Measurements from ENCODE around the gene SAFB. TPM values are rescaled to one million over a fixed set of nuclear protein-coding genes. Genes with fewer than 3 reads are reported as not detected.

Gene SAFB
- total and polyA plus RNA-seq, 2 of the 13 experiments (the other 11 are each of a cell fraction or from before 2014, with no cell fraction given) = 21.0 to 28.4 TPM

DNA sequence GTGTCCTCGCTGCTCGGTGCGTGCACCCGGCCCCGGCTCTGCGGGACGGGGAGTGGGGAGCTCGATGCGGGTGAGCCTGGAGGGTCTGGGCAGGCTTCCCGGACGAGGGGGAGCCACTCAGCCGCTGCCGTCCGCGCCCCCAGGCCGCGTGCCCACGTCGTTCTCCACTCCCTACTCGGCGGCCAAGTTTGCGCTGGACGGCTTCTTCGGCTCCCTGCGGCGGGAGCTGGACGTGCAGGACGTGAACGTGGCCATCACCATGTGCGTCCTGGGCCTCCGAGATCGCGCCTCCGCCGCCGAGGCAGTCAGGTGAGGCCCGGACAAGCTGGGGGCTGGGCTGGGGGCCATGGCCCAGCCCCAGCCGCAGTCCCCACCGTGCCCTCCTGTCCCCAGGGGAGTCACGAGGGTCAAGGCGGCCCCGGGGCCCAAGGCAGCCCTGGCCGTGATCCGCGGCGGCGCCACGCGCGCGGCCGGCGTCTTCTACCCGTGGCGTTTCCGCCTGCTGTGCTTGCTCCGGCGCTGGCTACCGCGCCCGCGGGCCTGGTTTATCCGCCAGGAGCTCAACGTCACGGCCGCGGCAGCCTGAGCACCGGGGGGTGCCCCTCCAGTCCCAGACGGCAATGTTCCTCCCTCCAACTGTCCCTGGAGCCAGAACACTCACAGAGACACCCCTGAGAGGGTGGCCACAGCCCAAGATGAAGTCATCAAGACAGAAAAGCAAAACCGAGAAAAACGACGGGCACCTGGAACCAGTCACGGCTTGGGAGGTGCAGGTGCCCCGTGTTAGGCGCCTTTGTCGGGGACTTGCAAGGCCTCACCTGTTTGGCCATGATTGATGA lies 64.7 kb downstream of the SAFB start:
- ATAC-seq = no peak
- H3K36me3 ChIP-seq (replicated peaks in 1 of 2; ENCODE audit: control insufficient read depth in 1 of 2, insufficient read depth in 2 of 2, low read length in 2 of 2) = peaks cover 4 to 13% of the 10 kb centered on the region in 2 experiments; a peak in 4 of 5 replicates
- H3K4me3 ChIP-seq (replicated peaks in 1 of 3; ENCODE audit: insufficient read depth in 1 of 3, low read depth in 2 of 3, low read length in 3 of 3) = peak overlapping the region; percentile 12 to 81 (median 41); a peak in 3 of 6 replicates
- peak overlapping the region; percentile 40 for H3K27ac ChIP-seq (ENCODE audit: extremely low read length, insufficient read depth, low read length)
- FAIRE-seq = no peak
- peaks cover 24% of the 10 kb centered on the region for H4K20me1 ChIP-seq (ENCODE audit: insufficient read depth, low read length)
- in situ Hi-C loops (cut with HindIII; ENCODE audit: extremely low pct_ligation_motif_present, low pct_unique_long_range_greater_than_20kb) (no loop called here), intact Hi-C loops (cut with micrococcal nuclease; ENCODE audit: unreplicated experiment) (loop anchor here (2.0 to 5.0 kb wide), 2 partner anchors 33 to 140 kb away; partner anchors contain the start of genes CATSPERD and LONP1)
- H2AFZ ChIP-seq (ENCODE audit: low read length) = no peak overlapping the region
- DNase-seq (ENCODE audit: low spot score) = no peak
- WGBS (ENCODE audit: low lambda C conversion rate) = 95% methylated on average over 32 of the region's 76 CpGs
- H3K9me3 ChIP-seq (ENCODE audit: low read length) = no peaks in the 10 kb centered on the region
- no TSS peak for BruUV-seq (replicated peaks)
- H3K9ac ChIP-seq (ENCODE audit: insufficient read depth, low read depth, low read length) = peak overlapping the region; percentile 62
- H3K27me3 ChIP-seq (ENCODE audit: control insufficient read depth in 1 of 2, insufficient read depth in 2 of 2, low read length in 2 of 2) = no peaks in the 10 kb centered on the region; a peak in 1 of 5 replicates
- H3K4me2 ChIP-seq (ENCODE audit: low read depth, low read length) = peak overlapping the region; percentile 84
- H3K4me1 ChIP-seq (ENCODE audit: insufficient read depth, low read length) = peaks cover 31% of the 10 kb centered on the region
- ChIA-PET POLR2A (interaction anchor here (0.7 to 2.2 kb wide), 7 partner anchors 22 to 141 kb away, joined by 3 to 21 read pairs (median 5); partner anchors contain the start of genes CATSPERD, DUS3L, LONP1 and SAFB), CTCF (ENCODE audit: low intra/inter-chr PET ratio, low total read pairs) (no interaction called here)
- H3K79me2 ChIP-seq (ENCODE audit: insufficient read depth, low read length) = peaks cover 25% of the 10 kb centered on the region
- TF ChIP-seq STAT5B (CRISPR knock-in tag; IDR thresholded peaks at IDR 0.05) = no peak
- no peak for TF ChIP-seq NFE2L2 (IDR thresholded peaks at IDR 0.05; ENCODE audit: low read length)
- no peak for TF ChIP-seq ZNF225 (CRISPR knock-in tag; IDR thresholded peaks at IDR 0.05)
- TF ChIP-seq, protein P1, sequence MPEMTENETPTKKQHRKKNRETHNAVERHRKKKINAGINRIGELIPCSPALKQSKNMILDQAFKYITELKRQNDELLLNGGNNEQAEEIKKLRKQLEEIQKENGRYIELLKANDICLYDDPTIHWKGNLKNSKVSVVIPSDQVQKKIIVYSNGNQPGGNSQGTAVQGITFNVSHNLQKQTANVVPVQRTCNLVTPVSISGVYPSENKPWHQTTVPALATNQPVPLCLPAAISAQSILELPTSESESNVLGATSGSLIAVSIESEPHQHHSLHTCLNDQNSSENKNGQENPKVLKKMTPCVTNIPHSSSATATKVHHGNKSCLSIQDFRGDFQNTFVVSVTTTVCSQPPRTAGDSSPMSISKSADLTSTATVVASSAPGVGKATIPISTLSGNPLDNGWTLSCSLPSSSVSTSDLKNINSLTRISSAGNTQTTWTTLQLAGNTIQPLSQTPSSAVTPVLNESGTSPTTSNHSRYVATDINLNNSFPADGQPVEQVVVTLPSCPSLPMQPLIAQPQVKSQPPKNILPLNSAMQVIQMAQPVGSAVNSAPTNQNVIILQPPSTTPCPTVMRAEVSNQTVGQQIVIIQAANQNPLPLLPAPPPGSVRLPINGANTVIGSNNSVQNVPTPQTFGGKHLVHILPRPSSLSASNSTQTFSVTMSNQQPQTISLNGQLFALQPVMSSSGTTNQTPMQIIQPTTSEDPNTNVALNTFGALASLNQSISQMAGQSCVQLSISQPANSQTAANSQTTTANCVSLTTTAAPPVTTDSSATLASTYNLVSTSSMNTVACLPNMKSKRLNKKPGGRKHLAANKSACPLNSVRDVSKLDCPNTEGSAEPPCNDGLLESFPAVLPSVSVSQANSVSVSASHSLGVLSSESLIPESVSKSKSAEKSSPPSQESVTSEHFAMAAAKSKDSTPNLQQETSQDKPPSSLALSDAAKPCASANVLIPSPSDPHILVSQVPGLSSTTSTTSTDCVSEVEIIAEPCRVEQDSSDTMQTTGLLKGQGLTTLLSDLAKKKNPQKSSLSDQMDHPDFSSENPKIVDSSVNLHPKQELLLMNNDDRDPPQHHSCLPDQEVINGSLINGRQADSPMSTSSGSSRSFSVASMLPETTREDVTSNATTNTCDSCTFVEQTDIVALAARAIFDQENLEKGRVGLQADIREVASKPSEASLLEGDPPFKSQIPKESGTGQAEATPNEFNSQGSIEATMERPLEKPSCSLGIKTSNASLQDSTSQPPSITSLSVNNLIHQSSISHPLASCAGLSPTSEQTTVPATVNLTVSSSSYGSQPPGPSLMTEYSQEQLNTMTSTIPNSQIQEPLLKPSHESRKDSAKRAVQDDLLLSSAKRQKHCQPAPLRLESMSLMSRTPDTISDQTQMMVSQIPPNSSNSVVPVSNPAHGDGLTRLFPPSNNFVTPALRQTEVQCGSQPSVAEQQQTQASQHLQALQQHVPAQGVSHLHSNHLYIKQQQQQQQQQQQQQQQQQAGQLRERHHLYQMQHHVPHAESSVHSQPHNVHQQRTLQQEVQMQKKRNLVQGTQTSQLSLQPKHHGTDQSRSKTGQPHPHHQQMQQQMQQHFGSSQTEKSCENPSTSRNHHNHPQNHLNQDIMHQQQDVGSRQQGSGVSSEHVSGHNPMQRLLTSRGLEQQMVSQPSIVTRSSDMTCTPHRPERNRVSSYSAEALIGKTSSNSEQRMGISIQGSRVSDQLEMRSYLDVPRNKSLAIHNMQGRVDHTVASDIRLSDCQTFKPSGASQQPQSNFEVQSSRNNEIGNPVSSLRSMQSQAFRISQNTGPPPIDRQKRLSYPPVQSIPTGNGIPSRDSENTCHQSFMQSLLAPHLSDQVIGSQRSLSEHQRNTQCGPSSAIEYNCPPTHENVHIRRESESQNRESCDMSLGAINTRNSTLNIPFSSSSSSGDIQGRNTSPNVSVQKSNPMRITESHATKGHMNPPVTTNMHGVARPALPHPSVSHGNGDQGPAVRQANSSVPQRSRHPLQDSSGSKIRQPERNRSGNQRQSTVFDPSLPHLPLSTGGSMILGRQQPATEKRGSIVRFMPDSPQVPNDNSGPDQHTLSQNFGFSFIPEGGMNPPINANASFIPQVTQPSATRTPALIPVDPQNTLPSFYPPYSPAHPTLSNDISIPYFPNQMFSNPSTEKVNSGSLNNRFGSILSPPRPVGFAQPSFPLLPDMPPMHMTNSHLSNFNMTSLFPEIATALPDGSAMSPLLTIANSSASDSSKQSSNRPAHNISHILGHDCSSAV (CRISPR knock-in tag; IDR thresholded peaks at IDR 0.05; ENCODE audit: borderline replicate concordance) = no peak
- TF ChIP-seq TCF7 (IDR thresholded peaks at IDR 0.05; ENCODE audit: low read depth) = no peak
- TF ChIP-seq ZNF749 (CRISPR knock-in tag; IDR thresholded peaks at IDR 0.05; ENCODE audit: borderline replicate concordance) = no peak
- no peak for TF ChIP-seq ZFAT (CRISPR knock-in tag; conservative IDR thresholded peaks at IDR 0.05)
- TF ChIP-seq STAG1 (CRISPR knock-in tag; IDR thresholded peaks at IDR 0.05) = no peak
- no peak for TF ChIP-seq IRX3 (CRISPR knock-in tag; IDR thresholded peaks at IDR 0.05; ENCODE audit: borderline replicate concordance, low read depth)
- no peak for TF ChIP-seq ZBTB7A (CRISPR knock-in tag; IDR thresholded peaks at IDR 0.05)
- 0 out of 2 replicates have a peak, but pooled peaks have one; percentile 67 for TF ChIP-seq ZNF543 (CRISPR knock-in tag; IDR thresholded peaks at IDR 0.05)
- TF ChIP-seq TEAD3 (CRISPR knock-in tag; optimal IDR thresholded peaks at IDR 0.05; ENCODE audit: borderline replicate concordance) = peak; percentile 20
- TF ChIP-seq PHF8 (CRISPR knock-in tag; IDR thresholded peaks at IDR 0.05) = no peak
- TF ChIP-seq, protein P2, sequence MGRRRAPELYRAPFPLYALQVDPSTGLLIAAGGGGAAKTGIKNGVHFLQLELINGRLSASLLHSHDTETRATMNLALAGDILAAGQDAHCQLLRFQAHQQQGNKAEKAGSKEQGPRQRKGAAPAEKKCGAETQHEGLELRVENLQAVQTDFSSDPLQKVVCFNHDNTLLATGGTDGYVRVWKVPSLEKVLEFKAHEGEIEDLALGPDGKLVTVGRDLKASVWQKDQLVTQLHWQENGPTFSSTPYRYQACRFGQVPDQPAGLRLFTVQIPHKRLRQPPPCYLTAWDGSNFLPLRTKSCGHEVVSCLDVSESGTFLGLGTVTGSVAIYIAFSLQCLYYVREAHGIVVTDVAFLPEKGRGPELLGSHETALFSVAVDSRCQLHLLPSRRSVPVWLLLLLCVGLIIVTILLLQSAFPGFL (CRISPR knock-in tag; IDR thresholded peaks at IDR 0.05) = no peak
- TF ChIP-seq FOXK2 (IDR thresholded peaks at IDR 0.05) = no peak
- no peak for TF ChIP-seq ZNF737 (CRISPR knock-in tag; IDR thresholded peaks at IDR 0.05; ENCODE audit: borderline replicate concordance)
